DMS114 treated with DMSO at 0.1 percent for 48 hours (cell line): ENCODE data around the gene SPATA33.
"Not testable (repeated sequence)": the region's sequence is repeated elsewhere in the genome, so short reads cannot be mapped to it uniquely, and the experiment has no call there.

Experiments
- DNase-seq: peaks from one replicate; lab custom pipeline; 2025; ENCODE audit not compliant: unreplicated experiment; lab: John Stamatoyannopoulos, UW

Gene SPATA33

DNA sequence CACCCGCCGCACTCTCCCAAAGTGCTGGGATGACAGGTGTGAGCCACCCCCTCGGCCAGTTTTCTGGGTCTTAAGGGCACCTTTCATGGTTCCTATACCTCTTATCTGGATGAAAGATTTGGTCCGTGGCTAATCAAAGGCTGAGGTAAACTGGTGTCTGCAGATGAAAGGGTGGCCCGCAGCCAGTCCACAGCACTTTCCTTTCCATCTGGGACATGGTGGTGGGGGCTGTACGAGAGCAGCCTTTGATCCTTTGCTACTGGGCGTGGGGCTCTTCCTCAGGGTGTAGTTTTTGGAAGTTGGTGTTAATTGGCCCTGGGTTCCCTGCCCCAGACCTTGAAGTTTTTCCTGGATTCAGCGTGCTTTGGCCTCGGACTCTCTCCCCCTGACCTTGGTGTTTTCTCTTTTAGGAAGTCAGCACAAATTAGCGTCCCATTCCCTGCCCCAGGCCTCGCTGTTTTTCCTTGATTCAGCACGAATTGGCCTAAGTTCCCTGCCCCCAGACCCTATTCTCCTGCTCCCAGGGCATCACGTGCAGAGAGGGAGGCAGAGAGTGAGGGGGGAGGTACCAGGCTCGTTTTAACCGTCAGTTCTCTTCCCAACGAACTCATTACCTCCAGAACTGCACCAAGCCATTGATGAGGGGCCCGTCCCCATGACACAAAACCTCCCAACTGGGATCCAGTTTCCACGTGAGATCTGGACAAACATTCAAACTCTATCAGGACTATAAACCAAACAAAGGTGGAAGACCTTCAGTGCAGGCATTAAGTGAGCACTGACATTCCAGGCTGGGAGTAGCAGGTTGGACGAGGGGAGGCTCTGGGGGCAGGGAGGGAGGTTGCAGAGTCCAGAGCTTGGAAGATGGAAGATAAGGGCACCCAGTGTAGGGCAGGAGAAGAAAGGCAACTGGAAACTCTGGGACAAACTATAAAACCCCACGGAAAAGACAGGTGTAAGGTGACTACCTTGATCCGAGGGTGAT, 32.6 kb upstream of the SPATA33 start:
- DNase-seq, result no peak

DNA sequence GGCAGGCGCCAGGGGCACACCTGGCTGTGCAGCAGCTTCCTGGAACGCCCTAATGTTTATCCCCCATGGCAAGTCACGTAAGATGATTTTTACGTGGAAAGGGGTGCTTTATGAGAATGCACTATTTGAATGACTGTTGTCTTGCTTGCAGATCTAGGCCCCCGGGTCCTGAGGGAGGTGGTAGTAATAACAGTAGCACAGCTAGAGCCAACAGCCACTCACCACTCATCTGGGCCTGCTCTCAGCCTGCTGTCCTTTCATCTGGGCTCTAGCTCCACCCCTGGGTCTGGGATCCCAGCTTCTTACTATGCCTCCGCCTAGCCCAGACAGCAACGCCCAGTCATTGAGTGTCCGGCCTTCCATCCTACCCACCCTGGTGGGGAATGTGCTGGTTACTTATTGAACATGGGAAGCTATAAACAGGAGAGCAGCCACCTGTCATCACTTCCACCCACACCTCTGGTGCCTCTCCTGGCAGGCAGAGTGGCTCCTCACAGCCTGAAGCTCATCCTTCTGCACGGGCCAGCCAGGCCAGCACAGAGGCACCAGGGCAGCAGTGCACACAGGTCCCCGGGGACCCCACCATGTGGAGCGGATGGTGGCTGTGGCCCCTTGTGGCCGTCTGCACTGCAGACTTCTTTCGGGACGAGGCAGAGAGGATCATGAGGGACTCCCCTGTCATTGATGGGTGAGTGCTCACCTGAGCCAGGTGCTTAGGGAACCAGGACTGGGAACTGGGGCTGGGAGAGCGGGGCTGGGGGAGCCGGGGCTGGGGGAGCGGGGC, 27.6 kb upstream of the SPATA33 start:
- DNase-seq, result no peak

DNA sequence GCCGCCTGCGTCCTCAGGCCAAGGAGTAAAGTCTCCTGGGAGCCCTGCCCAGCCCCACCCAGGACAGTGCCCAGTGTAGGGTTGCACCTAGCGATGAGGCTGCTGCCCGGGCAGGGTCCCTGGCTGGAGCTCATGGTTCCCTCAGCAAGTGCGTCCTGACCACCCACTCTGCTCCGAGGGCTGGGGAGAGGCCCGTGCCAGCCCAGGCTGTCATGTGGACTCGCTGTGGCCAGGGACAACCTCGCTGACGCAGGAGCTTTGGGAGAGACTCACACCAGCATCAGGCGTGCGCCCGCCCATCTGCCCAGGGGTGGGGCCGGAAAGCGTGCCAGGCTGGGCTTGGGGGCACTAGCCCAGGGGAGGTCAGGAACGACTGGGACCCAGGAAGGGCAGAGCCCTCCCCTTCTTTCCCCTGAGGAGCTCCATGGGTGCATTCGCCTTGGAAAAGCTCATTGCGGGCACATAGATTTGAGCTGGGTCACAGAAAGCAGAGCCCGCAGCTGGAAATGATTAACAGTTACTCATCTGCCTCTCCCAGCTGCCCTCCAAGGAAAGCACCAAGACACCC, 24.5 kb upstream of the SPATA33 start:
- no peak for DNase-seq

DNA sequence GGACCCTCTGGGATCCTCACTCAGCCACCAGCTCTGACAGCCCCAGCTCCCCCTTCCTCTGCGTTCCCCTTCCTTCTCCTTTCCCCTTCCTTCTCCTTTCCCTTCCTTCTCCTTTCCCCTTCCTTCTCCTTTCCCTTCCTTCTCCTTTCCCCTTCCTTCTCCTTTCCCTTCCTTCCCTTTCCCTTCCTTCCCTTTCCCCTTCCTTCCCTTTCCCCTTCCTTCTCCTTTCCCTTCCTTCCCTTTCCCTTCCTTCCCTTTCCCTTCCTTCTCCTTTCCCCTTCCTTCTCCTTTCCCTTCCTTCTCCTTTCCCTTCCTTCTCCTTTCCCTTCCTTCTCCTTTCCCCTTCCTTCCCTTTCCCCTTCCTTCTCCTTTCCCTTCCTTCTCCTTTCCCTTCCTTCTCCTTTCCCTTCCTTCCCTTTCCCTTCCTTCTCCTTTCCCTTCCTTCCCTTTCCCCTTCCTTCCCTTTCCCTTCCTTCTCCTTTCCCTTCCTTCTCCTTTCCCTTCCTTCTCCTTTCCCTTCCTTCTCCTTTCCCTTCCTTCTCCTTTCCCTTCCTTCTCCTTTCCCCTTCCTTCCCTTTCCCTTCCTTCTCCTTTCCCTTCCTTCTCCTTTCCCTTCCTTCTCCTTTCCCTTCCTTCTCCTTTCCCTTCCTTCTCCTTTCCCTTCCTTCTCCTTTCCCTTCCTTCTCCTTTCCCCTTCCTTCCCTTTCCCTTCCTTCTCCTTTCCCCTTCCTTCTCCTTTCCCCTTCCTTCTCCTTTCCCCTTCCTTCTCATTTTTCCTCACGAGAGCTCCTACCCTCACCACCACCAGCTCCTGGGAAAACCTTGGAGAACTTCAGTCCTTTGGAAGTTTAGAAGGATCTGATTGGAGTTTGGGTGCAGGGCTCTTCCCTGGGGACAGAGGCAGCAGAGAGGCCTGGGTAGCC, 22.9 kb upstream of the SPATA33 start:
- DNase-seq, result not testable (repeated sequence)

DNA sequence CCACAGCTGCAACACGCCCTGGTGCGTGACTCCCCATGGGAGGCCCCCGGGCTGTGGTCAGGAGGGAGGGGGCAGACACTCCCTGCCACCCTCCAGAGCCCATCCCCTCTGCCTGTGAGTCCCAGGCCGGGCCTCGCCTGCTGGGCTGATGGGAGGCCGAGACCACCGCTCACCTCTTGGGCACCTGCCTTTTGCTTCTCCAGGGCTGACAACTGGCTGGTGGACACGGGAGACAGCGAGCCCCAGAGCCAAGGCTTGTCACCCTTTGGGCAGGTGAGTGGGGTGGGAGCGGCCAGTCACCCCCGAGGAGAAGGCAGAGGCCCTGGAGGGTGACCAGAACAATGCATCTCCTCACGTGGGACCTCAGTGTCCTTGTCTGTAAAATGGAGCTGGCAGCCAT, 21.0 kb upstream of the SPATA33 start:
- DNase-seq, result no peak

DNA sequence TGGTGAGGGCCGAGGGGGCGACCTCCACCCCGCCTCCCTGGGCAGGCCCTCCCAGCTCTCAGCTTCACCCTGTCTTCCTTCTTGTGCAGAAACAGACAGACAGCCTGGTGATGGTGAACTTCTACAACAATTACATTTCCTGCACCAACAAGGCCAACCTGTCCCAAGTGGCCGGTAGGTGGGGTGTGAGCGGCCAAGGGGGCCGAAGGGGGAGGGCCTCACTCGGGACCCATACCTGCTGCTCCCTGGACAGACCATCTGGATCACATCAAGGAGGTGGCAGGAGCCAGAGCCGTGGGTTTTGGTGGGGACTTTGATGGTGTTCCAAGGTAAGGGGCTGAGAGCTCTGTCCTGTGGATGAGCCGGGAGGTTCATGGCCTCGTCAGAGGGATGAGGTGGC, 20.3 kb upstream of the SPATA33 start:
- no peak for DNase-seq

DNA sequence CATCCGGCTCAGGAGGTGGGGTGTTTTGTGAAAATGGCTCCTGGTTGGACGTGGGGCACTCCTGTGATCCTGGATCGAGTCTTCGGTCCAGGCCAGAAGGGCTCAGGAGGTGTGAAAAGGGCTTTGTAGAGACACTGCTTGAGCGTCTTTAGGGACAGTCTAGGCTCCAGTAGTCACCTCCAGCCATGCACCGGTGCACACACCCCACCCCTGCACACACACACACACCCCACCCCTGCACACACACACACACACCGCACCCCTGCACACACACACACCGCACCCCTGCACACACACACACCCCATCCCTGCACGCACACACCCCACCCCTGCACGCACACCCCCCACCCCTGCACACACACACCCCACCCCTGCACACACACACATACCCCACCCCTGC, 19.2 kb upstream of the SPATA33 start:
- no peak for DNase-seq

DNA sequence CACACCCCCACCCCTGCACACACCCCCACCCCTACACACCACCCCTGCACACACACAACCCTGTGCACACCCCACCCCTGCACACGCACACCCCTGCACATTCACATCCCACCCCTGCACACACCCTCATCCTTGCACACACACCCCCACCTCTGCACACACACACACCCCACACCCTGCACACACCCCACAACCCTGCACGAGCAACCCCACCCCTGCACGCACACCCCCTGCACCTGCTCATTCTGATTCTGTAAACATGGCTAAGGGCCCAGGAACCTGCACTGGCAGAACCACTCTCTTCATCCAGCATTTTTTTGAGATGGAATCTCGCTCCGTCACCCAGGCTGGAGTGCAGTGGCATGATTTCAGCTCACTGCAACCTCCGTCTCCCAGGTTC, 18.3 kb upstream of the SPATA33 start:
- no peak for DNase-seq

DNA sequence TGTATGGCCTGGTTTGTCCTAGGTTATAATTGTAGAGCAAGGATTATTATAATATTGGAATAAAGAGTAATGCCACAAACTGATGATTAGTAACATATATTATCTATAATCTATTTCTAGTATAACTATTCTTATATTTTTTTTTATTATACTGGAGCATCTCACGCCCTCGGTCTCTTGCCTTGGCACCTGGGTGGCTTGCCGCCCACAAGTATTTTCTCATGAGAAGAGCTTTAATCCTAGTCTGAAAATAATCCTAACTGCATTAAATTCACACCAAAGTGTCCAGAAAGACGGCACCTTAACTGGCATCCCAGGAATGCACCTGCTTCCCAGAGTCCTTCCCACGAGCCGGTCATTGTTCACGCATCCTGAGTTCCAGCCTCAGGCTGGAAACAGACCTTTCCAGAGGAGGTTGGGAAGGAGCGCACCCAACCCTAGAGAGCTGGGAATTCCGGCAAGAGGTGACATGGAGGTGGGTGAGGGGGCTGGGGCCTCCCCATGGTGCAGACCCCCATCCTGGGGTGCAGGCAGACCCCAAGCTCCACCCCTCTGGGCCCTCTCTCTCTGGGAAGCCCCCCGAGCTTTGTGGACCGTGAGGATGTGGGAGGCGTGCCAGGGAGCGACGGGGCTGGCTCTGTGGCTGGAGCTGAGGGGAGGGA, 16.0 kb upstream of the SPATA33 start:
- no peak for DNase-seq

DNA sequence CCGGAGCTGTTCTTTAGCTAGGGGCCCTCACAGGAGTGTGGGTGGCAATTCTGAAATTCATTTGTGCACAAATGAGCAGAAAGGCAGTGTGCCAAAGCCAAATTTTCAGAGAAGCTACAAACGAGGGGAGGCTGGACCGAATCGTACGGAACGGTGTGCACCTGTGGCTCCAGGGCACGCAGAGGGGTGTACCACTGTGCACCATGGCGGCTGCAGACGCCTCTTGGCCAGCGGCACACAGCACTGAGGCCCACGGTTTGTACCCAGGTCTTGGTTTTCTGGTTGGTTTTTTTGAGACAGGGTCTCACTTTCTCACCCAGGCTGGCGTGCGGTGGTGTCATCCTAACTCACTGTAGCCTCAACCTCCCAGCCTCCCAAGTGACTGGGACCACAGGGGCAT, 15.1 kb upstream of the SPATA33 start:
- DNase-seq, result no peak

DNA sequence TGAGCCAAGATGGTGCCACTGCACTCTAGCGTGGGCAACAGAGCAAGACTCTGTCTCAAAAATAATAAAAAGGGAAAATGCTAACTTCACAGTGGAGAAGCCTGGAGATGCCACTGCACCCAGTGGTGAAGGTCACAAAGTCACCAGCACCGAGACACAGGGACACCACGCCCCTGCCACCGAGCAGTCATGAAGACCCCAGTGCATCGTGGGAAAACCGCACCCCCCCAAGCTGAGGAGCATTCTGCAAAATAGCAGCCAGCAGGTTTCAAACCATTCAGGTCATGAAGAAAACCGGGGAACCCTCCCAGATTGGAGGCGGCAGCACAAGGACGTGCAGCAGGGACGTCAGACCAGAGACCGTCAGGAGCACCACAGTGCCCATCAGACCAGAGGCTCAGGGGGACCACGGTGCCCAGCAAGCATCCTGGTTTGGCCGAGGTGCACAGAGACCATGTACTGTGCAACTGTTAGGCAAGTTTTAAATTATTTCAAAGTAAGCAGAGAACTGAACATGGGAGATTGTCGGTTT, 13.8 kb upstream of the SPATA33 start:
- no peak for DNase-seq

DNA sequence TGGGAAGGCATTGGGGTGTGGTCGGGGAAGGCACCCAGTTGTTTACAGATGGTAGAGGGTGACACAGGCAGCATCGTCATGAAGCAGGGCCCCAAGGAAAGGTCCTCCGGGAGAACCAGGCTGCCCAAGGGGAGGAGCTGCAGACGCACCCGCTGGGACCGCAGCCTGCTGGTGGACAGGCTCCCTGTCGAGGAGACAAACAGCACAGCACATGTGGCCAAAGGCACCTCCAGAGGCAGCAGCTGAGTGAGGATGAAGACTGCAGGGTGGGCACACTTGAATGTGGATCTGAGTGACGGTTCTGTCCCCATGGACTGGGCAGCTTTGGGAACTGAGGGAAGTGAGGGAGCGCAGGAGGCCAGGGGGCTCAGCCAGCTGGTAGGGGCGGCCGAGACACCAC, 12.5 kb upstream of the SPATA33 start:
- no peak for DNase-seq

DNA sequence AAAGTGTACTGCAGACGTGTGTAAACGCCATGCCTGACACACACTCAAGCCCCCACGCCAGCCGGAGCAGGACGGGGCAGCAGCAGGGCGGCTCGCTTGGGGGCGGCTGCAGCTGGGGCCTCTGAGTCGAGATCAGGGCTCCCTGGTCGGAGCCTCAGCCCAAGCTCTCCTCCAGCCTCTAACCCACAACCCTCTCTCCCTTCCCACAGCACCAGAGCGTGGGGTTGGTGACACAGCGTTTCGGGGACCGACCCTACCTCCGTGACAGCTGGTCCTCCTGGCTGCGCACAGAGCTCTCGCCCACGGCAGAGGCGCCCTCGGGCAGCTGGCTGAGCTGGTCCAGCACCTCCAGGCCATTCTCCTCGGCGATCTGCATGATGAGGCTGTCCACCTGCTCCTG, 11.4 kb upstream of the SPATA33 start:
- no peak for DNase-seq

DNA sequence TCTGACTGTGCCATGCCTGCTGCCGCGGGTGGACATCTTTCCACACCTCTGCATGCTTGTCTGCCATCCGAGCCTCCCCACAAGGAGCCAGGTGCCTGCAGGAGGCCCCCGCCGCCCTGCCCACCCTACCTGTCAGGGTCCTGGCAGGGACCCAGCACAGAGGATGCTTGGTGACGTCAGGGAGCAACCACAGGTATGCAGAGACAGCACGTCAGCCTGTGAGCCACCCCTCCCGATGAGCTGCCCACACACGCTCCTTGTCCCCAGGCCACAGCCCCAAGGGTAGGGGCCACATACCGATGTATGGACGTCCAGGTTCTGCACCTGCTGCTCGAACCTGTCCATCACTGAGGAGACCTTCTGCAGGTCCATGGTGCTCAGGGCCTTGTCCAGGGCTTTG, 10.7 kb upstream of the SPATA33 start:
- DNase-seq, result no peak

DNA sequence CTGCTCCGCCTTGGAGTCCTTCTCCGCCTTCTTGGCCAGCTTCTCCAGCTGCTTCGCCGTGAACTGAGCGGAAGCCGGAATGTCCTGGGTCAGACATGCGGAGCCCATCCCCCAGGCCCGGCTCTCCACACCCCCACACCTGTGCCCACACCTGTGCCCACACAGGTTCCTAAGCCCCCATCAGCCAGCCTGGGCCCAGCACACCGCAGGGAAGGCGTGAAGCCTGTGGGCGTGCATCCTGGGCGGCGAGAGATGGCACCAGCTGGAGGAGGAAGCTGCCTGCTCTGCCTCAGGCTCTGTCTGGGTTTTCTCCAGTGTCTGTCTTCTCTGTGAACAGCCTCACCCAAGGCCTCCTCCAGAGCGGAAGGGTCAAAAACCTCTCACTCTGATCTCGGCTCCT, 6.1 kb upstream of the SPATA33 start:
- DNase-seq, result no peak

DNA sequence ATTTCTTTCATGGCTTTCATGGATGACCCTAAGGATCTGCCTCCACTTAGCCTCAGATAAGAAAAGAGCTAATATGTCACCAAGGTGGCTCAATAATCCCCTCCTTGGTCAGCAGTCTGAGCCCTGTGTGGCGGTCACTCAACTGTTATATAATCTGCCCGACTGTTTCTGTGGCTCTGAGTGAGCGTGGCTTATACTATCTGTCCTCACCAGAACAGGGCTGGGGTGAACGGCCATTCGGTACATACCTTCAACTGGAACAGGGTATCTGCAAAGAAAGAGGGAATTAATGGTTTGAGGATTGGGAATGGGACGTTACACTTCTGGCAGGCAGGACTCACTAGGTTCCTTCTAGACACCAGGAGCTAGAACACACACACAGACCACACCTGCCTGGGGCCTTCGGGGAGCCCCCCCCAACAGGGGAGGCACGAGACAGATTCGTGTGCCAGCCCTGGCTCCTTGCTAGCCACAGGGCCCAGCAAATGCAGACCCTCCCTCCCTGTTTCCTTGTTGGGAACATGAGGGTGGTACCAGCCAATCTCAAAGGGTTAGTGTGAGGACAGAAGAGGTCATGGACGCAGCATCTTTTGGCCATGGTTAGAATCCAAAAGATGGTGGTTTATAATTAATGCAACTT, 3.9 kb upstream of the SPATA33 start:
- DNase-seq, result no peak

DNA sequence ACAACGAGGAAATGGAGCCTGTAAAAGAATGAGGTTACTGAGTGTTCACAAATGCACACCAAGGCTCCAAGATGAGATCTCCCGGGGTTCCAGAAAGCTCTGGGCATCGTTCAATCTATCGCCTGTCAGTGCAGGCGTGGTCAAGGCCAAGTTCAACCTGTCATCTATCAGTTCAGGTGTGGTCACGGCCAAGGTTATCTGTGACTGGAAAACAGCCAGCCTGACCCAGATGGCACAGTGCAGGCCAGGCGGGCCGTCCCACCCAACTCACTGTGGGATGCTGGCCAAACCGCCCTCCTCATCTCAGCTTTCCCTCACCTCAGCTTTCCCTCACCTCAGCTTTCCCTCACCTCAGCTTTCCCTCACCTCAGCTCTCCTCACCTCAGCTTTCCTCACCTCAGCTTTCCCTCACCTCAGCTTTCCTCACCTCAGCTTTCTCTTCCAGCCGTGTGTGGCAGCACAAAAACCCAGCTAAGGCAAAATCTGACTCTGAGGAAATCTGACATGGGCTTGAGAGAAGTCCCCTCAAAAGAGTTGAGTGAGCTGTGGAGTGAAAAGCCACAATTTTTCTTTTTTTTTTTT, 2.5 kb upstream of the SPATA33 start:
- DNase-seq, result no peak

DNA sequence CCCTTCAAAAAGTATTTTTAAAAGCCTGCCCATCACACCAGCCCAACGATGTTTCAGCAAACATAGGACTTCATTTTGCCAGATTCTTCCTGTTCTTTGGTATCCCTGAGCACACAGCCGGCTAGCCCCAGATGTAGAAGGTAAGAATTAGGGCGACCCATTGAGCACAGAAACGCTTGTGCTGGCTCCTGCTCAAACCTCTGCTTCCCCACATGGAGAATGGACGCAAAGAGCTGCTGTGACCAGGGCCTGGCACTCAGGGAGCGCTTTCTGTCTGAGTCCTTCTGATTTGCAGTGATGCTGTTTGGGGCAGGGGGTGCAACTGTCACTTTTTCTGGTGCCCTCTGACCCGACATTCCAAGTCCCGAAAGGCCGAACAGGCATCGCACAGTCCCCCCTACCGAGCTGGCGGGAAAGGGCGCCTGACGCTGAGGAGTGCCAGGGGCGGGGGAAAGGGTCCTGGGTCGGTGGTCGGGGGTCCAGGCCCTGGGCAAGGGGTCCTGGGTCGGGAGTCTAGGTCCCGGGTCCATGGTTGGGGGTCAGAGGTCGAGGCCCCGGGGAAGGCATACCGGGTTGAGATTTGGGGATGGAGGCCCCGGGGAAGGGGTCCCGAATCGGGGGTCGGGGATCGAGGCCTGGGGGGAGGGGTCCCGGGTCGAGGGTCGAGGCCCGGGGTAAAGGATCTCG, 1.1 kb upstream of the SPATA33 start:
- DNase-seq, result no peak
